ENCODE results near the gene CSRNP3. TPM values are rescaled to one million over a fixed set of nuclear protein-coding genes. Genes with fewer than 3 reads are reported as not detected.

Gene CSRNP3
- total and polyA plus RNA-seq, 4 donors, result 0.18 to 2.2 (median 2.0) TPM

DNA sequence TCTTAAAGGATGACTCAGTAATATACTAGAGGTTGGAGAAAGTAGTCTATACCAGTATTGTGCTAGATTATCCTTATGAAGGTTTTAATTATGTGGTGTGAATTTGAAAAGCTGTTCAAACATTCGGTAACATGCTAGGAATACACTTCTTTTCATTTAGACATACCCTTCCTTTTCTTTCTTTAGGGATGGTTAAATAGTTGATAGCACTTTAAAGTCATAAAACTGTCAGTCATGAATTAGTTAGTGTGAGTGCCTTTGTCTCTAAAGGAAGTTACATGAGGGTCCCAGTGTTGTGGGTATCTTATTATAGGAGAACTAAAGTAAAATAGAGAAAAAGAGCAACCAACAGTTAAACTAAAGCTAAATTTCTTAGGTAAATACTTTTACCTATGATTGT is 149.3 kb downstream of the CSRNP3 start:
- H3K4me1 ChIP-seq (ENCODE audit: control insufficient read depth in 4 of 4, insufficient read depth in 4 of 4, low read length in 3 of 4), result peaks cover 0 to 2% (median 0%) of the 10 kb centered on the region in 4 donors
- H3K9me3 ChIP-seq (ENCODE audit: control insufficient read depth in 4 of 4, low read length in 3 of 4), result no peaks in the 10 kb centered on the region
- no peaks in the 10 kb centered on the region for H3K27me3 ChIP-seq (ENCODE audit: control insufficient read depth in 4 of 4, insufficient read depth in 4 of 4, low read length in 3 of 4)
- 88% methylated on average over 1 of the region's 1 CpG for WGBS
- no peak for DNase-seq (ENCODE audit: low spot score)
- H3K9ac ChIP-seq (ENCODE audit: low read depth in 1 of 2, low read length in 2 of 2), result no peak overlapping the region
- no peaks in the 10 kb centered on the region for H3K36me3 ChIP-seq (ENCODE audit: control insufficient read depth in 4 of 4, insufficient read depth in 3 of 4, low read depth in 1 of 4, low read length in 3 of 4)
- TF ChIP-seq TAF1 (conservative IDR thresholded peaks at IDR 0.05) (no peak), NR2F2 (IDR thresholded peaks at IDR 0.05) (no peak), RXRA (IDR thresholded peaks at IDR 0.05) (no peak), HNF4A (conservative IDR thresholded peaks at IDR 0.05) (no peak), FOXA1 (IDR thresholded peaks at IDR 0.05) (no peak), SP1 (IDR thresholded peaks at IDR 0.05) (no peak), RAD21 (IDR thresholded peaks at IDR 0.05) (no peak), YY1 (IDR thresholded peaks at IDR 0.05) (no peak), JUND (IDR thresholded peaks at IDR 0.05) (no peak), HNF4G (IDR thresholded peaks at IDR 0.05) (no peak), GABPA (IDR thresholded peaks at IDR 0.05 in 1 of 2, conservative IDR thresholded peaks at IDR 0.05 in 1 of 2) (no peak), FOXA2 (IDR thresholded peaks at IDR 0.05) (no peak)
- TF ChIP-seq, protein P1, sequence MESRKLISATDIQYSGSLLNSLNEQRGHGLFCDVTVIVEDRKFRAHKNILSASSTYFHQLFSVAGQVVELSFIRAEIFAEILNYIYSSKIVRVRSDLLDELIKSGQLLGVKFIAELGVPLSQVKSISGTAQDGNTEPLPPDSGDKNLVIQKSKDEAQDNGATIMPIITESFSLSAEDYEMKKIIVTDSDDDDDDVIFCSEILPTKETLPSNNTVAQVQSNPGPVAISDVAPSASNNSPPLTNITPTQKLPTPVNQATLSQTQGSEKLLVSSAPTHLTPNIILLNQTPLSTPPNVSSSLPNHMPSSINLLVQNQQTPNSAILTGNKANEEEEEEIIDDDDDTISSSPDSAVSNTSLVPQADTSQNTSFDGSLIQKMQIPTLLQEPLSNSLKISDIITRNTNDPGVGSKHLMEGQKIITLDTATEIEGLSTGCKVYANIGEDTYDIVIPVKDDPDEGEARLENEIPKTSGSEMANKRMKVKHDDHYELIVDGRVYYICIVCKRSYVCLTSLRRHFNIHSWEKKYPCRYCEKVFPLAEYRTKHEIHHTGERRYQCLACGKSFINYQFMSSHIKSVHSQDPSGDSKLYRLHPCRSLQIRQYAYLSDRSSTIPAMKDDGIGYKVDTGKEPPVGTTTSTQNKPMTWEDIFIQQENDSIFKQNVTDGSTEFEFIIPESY (IDR thresholded peaks at IDR 0.05), result no peak
- TF ChIP-seq, protein P2, sequence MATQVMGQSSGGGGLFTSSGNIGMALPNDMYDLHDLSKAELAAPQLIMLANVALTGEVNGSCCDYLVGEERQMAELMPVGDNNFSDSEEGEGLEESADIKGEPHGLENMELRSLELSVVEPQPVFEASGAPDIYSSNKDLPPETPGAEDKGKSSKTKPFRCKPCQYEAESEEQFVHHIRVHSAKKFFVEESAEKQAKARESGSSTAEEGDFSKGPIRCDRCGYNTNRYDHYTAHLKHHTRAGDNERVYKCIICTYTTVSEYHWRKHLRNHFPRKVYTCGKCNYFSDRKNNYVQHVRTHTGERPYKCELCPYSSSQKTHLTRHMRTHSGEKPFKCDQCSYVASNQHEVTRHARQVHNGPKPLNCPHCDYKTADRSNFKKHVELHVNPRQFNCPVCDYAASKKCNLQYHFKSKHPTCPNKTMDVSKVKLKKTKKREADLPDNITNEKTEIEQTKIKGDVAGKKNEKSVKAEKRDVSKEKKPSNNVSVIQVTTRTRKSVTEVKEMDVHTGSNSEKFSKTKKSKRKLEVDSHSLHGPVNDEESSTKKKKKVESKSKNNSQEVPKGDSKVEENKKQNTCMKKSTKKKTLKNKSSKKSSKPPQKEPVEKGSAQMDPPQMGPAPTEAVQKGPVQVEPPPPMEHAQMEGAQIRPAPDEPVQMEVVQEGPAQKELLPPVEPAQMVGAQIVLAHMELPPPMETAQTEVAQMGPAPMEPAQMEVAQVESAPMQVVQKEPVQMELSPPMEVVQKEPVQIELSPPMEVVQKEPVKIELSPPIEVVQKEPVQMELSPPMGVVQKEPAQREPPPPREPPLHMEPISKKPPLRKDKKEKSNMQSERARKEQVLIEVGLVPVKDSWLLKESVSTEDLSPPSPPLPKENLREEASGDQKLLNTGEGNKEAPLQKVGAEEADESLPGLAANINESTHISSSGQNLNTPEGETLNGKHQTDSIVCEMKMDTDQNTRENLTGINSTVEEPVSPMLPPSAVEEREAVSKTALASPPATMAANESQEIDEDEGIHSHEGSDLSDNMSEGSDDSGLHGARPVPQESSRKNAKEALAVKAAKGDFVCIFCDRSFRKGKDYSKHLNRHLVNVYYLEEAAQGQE (IDR thresholded peaks at IDR 0.05), result no peak
- TF ChIP-seq, protein P3, sequence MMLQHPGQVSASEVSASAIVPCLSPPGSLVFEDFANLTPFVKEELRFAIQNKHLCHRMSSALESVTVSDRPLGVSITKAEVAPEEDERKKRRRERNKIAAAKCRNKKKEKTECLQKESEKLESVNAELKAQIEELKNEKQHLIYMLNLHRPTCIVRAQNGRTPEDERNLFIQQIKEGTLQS (IDR thresholded peaks at IDR 0.05), result no peak
- TF ChIP-seq, protein P4, sequence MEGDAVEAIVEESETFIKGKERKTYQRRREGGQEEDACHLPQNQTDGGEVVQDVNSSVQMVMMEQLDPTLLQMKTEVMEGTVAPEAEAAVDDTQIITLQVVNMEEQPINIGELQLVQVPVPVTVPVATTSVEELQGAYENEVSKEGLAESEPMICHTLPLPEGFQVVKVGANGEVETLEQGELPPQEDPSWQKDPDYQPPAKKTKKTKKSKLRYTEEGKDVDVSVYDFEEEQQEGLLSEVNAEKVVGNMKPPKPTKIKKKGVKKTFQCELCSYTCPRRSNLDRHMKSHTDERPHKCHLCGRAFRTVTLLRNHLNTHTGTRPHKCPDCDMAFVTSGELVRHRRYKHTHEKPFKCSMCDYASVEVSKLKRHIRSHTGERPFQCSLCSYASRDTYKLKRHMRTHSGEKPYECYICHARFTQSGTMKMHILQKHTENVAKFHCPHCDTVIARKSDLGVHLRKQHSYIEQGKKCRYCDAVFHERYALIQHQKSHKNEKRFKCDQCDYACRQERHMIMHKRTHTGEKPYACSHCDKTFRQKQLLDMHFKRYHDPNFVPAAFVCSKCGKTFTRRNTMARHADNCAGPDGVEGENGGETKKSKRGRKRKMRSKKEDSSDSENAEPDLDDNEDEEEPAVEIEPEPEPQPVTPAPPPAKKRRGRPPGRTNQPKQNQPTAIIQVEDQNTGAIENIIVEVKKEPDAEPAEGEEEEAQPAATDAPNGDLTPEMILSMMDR (IDR thresholded peaks at IDR 0.05; ENCODE audit: low read depth, low read length, missing input control), result no peak
- TF ChIP-seq, protein P5, sequence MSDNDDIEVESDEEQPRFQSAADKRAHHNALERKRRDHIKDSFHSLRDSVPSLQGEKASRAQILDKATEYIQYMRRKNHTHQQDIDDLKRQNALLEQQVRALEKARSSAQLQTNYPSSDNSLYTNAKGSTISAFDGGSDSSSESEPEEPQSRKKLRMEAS (IDR thresholded peaks at IDR 0.05), result no peak
- H3K4me3 ChIP-seq (ENCODE audit: low read depth in 1 of 3, low read length in 3 of 3), result no peak overlapping the region
- no peak overlapping the region for H3K27ac ChIP-seq (ENCODE audit: low read depth in 1 of 2, low read length in 2 of 2)

Measured in liver (tissue), 9 donors.